Prostate gland (tissue), 2 donors: ENCODE results near the gene TUT7.

Source experiments
- CTCF ChIP-seq, 4 experiments: fragments of 200-600 bp in 2 of 4; fragments of 450-650 bp in 2 of 4; sonication (generic) in 2 of 4; IDR thresholded peaks; 1 replicate in 3 of 4; 2 replicates in 1 of 4; pipeline ENCODE4 v1.5.1; 2016 to 2019; ENCODE audit warnings: antibody characterized with exemption in 4 of 4, mild to moderate bottlenecking in 2 of 4, moderate library complexity in 2 of 4
- POLR2AphosphoS5 ChIP-seq: sonication (generic); formaldehyde crosslinking; IDR thresholded peaks from one replicate; pipeline ENCODE4 v1.6.1; 2017; ENCODE audit warnings: antibody characterized with exemption

GRCh38 chr9:86351880-86352279 is 2.3 kb downstream of the TUT7 start:
- TF ChIP-seq CTCF (IDR thresholded peaks at IDR 0.05) (no peak), POLR2AphosphoS5 (no peak)
